NB4 (cell line): ENCODE data around the gene PODXL.

Experiments used
- DNase-seq: peaks from one replicate; pipeline ENCODE4 v3.0.0; 2010; ENCODE audit warnings: low read depth
- H3K4me3 ChIP-seq: one replicate; pipeline ENCODE4 v1.5.1; 2011; ENCODE audit warnings: mild to moderate bottlenecking, low read depth, low read length, moderate library complexity
- MYC ChIP-seq: IDR thresholded peaks from 2 replicates; pipeline ENCODE4 v1.6.1; 2011; ENCODE audit warnings: low read depth, low read length
- POLR2A ChIP-seq: IDR thresholded peaks from 2 replicates; pipeline ENCODE4 v1.6.1; 2011; ENCODE audit warnings: mild to moderate bottlenecking; ENCODE audit not compliant: insufficient read length; ENCODE audit errors: extremely low read depth
- TF ChIP-seq, protein P1 (sequence below): IDR thresholded peaks from 2 replicates; pipeline ENCODE4 v1.6.1; 2011; ENCODE audit warnings: low read depth, low read length
- TF ChIP-seq, protein P2 (sequence below): IDR thresholded peaks from one replicate; pipeline ENCODE4 v1.5.1; 2012; ENCODE audit warnings: low read depth, low read length

PODXL gene

DNA sequence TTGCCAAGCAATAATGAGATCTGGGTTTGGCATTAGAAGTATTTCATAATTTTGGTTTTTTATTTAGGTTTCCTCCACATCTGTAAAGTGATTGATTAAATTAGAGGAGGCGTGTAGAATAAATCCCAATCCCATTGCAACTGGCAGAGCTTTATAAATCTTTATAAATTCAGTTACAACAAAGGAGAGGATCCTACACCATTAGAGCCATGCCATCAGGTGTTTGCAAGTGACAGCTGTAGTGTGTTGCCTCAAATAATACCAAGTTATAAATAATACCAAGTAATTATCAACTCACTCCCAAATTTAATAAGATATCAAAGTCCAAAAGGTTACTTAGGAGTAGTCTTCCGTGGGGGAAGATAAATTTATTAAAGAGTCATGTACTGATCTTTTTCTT is 62.2 kb downstream of the PODXL start:
- DNase-seq: no peak
- no peak for TF ChIP-seq POLR2A
- TF ChIP-seq, protein P1, sequence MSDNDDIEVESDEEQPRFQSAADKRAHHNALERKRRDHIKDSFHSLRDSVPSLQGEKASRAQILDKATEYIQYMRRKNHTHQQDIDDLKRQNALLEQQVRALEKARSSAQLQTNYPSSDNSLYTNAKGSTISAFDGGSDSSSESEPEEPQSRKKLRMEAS: no peak
- TF ChIP-seq MYC: no peak
- TF ChIP-seq, protein P2, sequence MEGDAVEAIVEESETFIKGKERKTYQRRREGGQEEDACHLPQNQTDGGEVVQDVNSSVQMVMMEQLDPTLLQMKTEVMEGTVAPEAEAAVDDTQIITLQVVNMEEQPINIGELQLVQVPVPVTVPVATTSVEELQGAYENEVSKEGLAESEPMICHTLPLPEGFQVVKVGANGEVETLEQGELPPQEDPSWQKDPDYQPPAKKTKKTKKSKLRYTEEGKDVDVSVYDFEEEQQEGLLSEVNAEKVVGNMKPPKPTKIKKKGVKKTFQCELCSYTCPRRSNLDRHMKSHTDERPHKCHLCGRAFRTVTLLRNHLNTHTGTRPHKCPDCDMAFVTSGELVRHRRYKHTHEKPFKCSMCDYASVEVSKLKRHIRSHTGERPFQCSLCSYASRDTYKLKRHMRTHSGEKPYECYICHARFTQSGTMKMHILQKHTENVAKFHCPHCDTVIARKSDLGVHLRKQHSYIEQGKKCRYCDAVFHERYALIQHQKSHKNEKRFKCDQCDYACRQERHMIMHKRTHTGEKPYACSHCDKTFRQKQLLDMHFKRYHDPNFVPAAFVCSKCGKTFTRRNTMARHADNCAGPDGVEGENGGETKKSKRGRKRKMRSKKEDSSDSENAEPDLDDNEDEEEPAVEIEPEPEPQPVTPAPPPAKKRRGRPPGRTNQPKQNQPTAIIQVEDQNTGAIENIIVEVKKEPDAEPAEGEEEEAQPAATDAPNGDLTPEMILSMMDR: no peak
- H3K4me3 ChIP-seq: no peak overlapping the region

DNA sequence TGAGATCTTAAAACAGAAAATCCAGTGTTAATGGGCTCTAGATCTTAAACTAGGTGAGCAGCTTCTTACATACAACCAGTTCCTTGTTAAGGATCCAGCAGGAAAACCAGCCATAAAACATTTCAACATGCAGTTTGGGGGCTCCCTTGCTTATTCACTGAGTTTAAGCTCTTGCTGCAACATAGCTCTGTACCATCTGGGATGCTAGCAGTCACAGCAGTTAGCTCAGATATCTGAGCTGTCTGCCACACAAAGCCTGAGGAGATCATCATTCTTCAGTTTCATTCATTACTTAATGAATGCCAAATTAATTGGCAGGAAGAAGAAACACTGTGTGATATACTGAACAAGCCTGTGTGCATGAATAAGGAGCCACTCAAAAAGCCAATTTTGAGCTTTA is 62.8 kb downstream of the PODXL start:
- TF ChIP-seq POLR2A: no peak
- TF ChIP-seq MYC: no peak
- TF ChIP-seq, protein P1: no peak
- TF ChIP-seq, protein P2: no peak
- no peak overlapping the region for H3K4me3 ChIP-seq
- no peak for DNase-seq

DNA sequence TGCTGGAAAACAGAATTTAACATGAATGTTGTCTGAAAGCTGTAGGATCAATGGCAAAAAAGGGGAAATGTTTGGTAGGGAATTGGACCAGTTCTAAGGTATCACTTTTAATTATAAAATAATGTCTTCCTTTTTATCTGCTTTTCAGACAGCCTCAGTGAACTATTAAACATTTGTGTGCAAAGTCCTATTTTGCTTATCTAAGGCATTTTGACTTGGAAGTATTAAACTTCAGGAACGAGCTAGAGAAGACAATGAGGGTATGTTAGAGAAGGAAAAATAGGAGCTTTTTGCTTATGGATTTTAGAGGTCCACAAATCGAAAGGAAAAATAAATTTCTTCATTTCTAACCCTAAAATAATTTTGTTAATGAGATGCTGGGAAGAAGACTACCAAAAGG is 63.3 kb downstream of the PODXL start:
- no peak overlapping the region for H3K4me3 ChIP-seq
- TF ChIP-seq, protein P1: no peak
- TF ChIP-seq MYC (no peak), POLR2A (no peak)
- TF ChIP-seq, protein P2: no peak
- no peak for DNase-seq

DNA sequence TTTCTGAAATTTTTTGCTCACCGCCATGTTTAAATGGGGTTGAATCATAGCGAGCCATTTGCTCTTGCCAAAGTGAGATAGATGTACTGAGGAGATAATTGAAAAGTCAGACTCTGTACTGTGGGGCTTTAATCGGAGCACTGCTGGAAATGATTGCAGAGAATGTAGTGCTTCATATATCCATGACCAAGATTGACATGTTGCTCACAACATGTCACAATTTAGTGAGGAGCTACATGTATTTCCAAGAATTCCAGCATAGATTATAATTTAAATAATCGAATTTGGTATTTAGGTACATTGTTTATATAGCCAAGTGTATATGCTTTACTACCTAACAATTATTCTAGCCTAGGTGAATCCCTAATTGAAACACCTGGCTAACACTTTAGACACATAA is 66.5 kb downstream of the PODXL start:
- no peak for DNase-seq
- TF ChIP-seq, protein P1: no peak
- TF ChIP-seq POLR2A (no peak), MYC (no peak)
- no peak overlapping the region for H3K4me3 ChIP-seq

DNA sequence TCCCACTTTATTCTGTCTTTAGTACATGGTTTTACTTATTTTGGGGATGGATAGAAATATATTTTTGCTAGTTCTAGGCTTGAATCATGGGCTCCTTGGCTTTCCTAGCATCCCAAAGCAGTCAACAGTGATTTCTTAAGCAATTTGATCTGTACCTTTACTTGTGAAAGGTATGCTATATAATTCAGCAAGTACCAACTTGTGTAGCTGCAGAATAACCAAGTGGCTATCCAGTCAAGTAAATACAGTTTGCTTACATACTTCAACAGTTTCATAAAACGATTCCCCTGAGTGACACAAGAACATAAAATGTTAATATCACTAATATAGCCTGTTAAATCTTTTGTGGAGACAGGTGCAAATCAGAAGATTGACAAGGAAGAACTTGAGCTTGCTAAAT is 67.2 kb downstream of the PODXL start:
- H3K4me3 ChIP-seq: no peak overlapping the region
- no peak for TF ChIP-seq POLR2A
- TF ChIP-seq MYC: no peak
- TF ChIP-seq, protein P1: no peak
- TF ChIP-seq, protein P2: no peak
- DNase-seq: no peak

DNA sequence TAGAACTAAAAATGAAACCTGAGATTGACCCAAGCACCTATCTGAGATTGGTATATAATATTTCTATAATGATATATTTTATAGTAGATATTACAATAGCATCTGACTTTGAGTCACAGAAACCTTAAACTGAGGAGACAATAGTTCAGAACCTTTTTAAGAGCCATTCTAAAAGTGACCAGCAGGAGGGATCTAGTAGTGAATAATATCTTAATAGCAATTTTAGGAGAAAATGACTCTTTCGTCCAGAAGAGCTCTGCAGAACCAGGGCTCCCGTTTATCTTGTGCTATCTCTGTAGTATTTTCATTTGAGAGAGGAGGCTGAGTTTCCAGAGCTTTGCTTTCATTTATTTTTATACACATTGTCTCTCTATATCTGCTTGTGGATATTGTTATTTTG is 68.1 kb downstream of the PODXL start:
- DNase-seq: no peak
- TF ChIP-seq, protein P1: no peak
- TF ChIP-seq, protein P2: no peak
- TF ChIP-seq POLR2A (no peak), MYC (no peak)
- no peak overlapping the region for H3K4me3 ChIP-seq
